Psoas muscle (tissue), 8 donors: Measurements from ENCODE around the gene FAM83E. TPM values are rescaled to one million over a fixed set of nuclear protein-coding genes. Genes with fewer than 3 reads are reported as not detected.
A peak's percentile ranks its signal among the peaks of the same experiment; 100 is the strongest.

Experiments
- ATAC-seq, 4 donors: fragments of 200-7000 bp; cut with Tn5 transposase; one replicate each; pipeline ENCODE4 v1.9.1; 2020; ENCODE audit warnings: moderate library complexity in 3 of 4, mild to moderate bottlenecking in 2 of 4
- DNase-seq, 2 donors: peaks; one replicate each; pipeline ENCODE4 v3.0.0-alpha.2; 2020
- H3K27ac ChIP-seq: fragments of 200-600 bp; one replicate; pipeline ENCODE4 v1.8.0; 2022
- H3K27me3 ChIP-seq, 3 donors: fragments of 200-600 bp in 1 of 3; one replicate each; pipeline versions ENCODE4 v1.6.1 to v1.8.0; 2013 to 2022; ENCODE audit warnings: low read length in 2 of 3, mild to moderate bottlenecking in 2 of 3, moderate library complexity in 1 of 3; ENCODE audit not compliant: insufficient read depth in 3 of 3
- H3K36me3 ChIP-seq, 2 donors: fragments of 200-600 bp in 1 of 2; one replicate each; pipeline versions ENCODE4 v1.6.1 to v1.8.0; 2013 to 2022; ENCODE audit warnings: low read depth in 1 of 2, mild to moderate bottlenecking in 1 of 2, moderate library complexity in 1 of 2; ENCODE audit not compliant: insufficient read depth in 1 of 2
- H3K4me1 ChIP-seq: fragments of 200-600 bp; one replicate; pipeline ENCODE4 v1.8.0; 2022
- H3K4me3 ChIP-seq: fragments of 200-600 bp; one replicate; pipeline ENCODE4 v1.8.0; 2022; ENCODE audit warnings: mild to moderate bottlenecking
- H3K9me3 ChIP-seq: fragments of 200-600 bp; one replicate; pipeline ENCODE4 v1.8.0; 2022
- WGBS, 3 donors: extraction: QIAGEN DNeasy Blood & Tissue Kit; methylation state at CpG; one replicate each; pipeline versions ENCODE4 v1.1.6 to v1.1.7; 2013; 5-methylcytosine and 5-hydroxymethylcytosine counted together
- intact Hi-C, 2 donors: fragments of 100-400 bp; cut with DNase I; formaldehyde crosslinking; loops; one replicate each; pipeline versions ENCODE4 v1.11.0 to v1.14.2; 2022
- polyA plus RNA-seq, 3 donors: library from polyadenylated mRNA; stranded (reverse); fragments of 200-250 nt; gene quantifications; one replicate each; pipeline ENCODE4 v1.2.3, GENCODE V29; 2013
- total RNA-seq, 4 donors: library from RNA; stranded (reverse); fragmentation: NEBNext Ultra II Directional in 2 of 4; extraction: Animal tissue kit (Norgen Biotek cat#: 25700) in 2 of 4; gene quantifications; one replicate each; pipeline versions ENCODE4 v1.2.1 to v1.2.4, GENCODE V29; 2021 to 2023
- TF ChIP-seq, protein P1 (sequence below): fragments of 200-600 bp; IDR thresholded peaks from one replicate; pipeline ENCODE4 v1.8.0; 2022; ENCODE audit warnings: antibody characterized with exemption
- donor health status: healthy with polysubstance abuse.
- donor health status: DM: no; HTN: no; CAD: no; lungs with moderate emphysema.
- donor health status: Bipolar disorder and iron deficiency.
- donor health status: healthy.
- donor health status: DM: yes; HTN: yes; CAD: no.
- donor health status: DM: no; HTN: no; CAD: no.
- donor health status: DM: no; HTN: no; CAD: no.
- donor health status: DM: yes; HTN: yes; CAD: no.

The FAM83E gene
- total and polyA plus RNA-seq, 7 donors, result 0.01 to 0.20 TPM; not detected in 5

DNA sequence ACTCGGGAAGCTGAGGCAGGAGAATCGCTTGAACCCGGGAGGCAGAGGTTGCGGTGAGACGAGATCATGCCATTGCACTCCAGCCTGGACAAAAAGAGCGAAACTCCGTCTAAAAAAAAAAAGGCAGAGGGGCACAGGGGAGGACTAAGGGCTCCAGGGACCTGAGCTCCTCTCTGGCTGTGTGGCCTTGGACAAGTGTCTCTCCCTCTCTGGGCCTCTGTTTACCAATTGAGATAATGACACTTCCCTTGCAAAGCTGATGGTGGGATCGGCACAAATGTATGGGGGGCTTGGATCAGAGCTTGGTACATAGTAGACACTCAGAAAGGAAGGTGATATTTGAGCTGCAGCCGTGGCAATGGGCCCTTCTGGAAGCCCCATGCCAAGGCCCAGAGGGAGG is 19.7 kb downstream of the FAM83E start:
- H3K9me3 ChIP-seq, result no peaks in the 10 kb centered on the region

DNA sequence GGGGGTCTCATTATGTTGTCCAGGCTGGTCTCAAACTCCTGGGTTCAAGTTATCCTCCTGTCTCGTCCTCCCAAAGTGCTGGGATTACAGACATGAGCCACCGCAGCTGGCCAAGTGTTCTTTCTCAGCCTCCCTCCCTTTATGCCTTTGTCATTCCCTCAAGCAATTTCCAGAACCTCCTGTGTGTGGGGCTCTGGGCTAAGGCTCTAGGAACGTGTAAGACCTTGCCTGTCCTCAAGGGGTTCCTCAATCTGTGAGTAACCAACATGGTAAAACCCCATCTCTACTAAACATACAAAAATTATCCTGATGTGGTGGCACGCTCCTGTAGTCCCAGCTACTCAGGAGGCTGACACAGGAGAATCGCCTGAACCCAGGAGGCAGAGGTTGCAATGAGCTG is 23.9 kb downstream of the FAM83E start:
- DNase-seq (no peak), ATAC-seq (no peak)
- Histone ChIP-seq H3K27ac (no peak overlapping the region), H3K4me1 (no peaks in the 10 kb centered on the region), H3K9me3 (no peaks in the 10 kb centered on the region), H3K4me3 (no peak overlapping the region), H3K36me3 (no peaks in the 10 kb centered on the region), H3K27me3 (no peaks in the 10 kb centered on the region)
- 79 to 86% (median 83%) methylated on average over 5 of the region's 5 CpGs for WGBS, 3 donors
- TF ChIP-seq, protein P1, sequence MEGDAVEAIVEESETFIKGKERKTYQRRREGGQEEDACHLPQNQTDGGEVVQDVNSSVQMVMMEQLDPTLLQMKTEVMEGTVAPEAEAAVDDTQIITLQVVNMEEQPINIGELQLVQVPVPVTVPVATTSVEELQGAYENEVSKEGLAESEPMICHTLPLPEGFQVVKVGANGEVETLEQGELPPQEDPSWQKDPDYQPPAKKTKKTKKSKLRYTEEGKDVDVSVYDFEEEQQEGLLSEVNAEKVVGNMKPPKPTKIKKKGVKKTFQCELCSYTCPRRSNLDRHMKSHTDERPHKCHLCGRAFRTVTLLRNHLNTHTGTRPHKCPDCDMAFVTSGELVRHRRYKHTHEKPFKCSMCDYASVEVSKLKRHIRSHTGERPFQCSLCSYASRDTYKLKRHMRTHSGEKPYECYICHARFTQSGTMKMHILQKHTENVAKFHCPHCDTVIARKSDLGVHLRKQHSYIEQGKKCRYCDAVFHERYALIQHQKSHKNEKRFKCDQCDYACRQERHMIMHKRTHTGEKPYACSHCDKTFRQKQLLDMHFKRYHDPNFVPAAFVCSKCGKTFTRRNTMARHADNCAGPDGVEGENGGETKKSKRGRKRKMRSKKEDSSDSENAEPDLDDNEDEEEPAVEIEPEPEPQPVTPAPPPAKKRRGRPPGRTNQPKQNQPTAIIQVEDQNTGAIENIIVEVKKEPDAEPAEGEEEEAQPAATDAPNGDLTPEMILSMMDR, result no peak
- intact Hi-C loops, result no loop called here

More for the DNA sequence above, 19.7 kb downstream of the FAM83E start:
- intact Hi-C loops, result no loop called here
- Histone ChIP-seq H3K27me3 (peaks cover 0 to 4% (median 0%) of the 10 kb centered on the region in 3 donors), H3K4me1 (no peaks in the 10 kb centered on the region), H3K36me3 (no peaks in the 10 kb centered on the region), H3K27ac (no peak overlapping the region), H3K4me3 (no peak overlapping the region)
- TF ChIP-seq, protein P1, result no peak
- WGBS, 3 donors, result 84 to 86% (median 85%) methylated on average over 9 of the region's 9 CpGs
- DNase-seq, result no peak
- ATAC-seq, result no peak

DNA sequence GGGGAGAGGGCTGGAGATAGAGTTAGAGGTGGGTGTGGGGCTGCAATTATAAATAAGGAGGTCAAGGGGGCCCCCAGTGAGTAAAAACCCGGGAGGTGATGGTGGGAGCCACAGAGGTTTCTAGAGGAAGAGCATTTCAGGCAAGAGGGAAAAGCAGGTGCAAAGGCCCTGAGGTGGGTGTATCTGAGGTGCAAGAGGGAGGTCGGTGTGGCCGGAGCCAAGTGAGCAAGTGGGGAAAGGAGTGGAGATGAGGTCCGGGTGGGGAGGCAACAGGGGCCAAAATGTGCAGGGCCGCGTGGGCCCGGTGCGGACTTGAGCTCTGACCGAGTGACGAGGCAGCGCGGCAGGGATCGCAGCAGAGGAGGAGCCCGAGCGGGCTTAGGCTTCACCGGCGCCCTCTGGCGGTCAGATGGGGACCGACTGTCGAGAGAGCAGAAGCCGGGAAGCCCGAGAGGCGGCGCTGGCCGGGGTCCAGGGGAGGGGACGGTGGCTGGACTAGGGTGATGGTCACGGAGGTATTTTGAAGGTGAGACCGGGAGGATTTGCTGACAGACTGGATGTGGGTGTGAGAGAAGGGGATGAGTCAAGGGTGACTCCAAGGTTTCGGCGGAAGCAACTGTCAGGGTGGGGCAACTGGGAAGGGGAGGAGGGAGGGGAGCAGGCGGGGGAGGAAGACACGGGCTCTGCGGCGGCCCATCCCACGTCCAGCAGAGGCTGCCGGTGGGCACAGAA is 26.0 kb downstream of the FAM83E start:
- H3K4me1 ChIP-seq, result peaks cover 4% of the 10 kb centered on the region
- peak overlapping the region; percentile 60 for H3K4me3 ChIP-seq
- H3K9me3 ChIP-seq, result no peaks in the 10 kb centered on the region
- no peaks in the 10 kb centered on the region for H3K36me3 ChIP-seq
- peak; percentile 81 to 86 (median 85) for ATAC-seq
- TF ChIP-seq, protein P1, result peak; percentile 90
- peak; percentile 93 to 95 for DNase-seq
- no peaks in the 10 kb centered on the region for H3K27me3 ChIP-seq
- intact Hi-C loops, result loop anchor here (5.0 to 10.0 kb wide), 3 partner anchors 257 to 274 kb away; partner anchors contain the start of gene EMP3 (in 1 of the 2)
- 4 to 5% (median 4%) methylated on average over 35 to 36 of the region's 36 CpGs for WGBS, 3 donors
- H3K27ac ChIP-seq, result peak overlapping the region; percentile 41

DNA sequence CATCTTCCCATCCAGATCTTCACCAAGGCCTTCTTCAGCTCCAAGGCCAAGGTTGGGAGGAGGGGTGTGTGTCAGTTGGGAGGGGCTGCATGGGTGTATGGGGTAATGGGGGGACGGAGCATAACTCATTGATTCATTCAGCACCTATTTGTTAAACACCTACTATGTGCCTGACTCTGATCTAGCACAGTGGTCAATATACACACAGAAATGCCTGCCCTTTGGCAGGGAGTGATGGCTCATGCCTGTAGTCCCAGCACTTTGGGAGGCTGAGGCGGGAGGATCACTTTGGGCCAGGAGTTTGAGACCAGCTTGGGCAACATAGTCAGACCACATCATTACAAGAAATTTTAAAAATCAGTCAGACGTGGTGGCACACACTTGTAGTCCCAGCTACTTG is 27.5 kb downstream of the FAM83E start:
- ATAC-seq (no peak), DNase-seq (no peak)
- WGBS, 3 donors, result 89 to 98% (median 91%) methylated on average over 3 of the region's 3 CpGs
- Histone ChIP-seq H3K9me3 (no peaks in the 10 kb centered on the region), H3K27me3 (no peaks in the 10 kb centered on the region), H3K27ac (no peak overlapping the region), H3K4me1 (peaks cover 5% of the 10 kb centered on the region), H3K4me3 (no peak overlapping the region), H3K36me3 (no peaks in the 10 kb centered on the region)
- intact Hi-C loops, result loop anchor here (2.0 to 10.0 kb wide), 4 partner anchors 99 to 273 kb away; partner anchors contain the start of gene EMP3 (in 1 of the 2)
- TF ChIP-seq, protein P1, result no peak
